ENCODE measurements around the gene FBXL17.

GRCh38 chr5:108174286-108174685 lies 207.6 kb downstream of the FBXL17 start:
- no peak for TF ChIP-seq CTCF (IDR thresholded peaks at IDR 0.05)
- TF ChIP-seq ZBTB21 (CRISPR knock-in tag; IDR thresholded peaks at IDR 0.05; ENCODE audit: borderline replicate concordance), result no peak

Data from WTC11 (cell line).